ENCODE measurements around the gene MMP21. TPM values are rescaled to one million over a fixed set of nuclear protein-coding genes. Genes with fewer than 3 reads are reported as not detected.
A peak's percentile ranks its signal among the peaks of the same experiment; 100 is the strongest.

MMP21 gene
- total and polyA plus RNA-seq, 10 donors: 0.09 to 0.68 (median 0.30) TPM; not detected in 2

- no peak overlapping the region for H3K4me3 ChIP-seq
- no peak for DNase-seq
- intact Hi-C loops (cut with DNase I; ENCODE audit: low total_unique reads): loop anchor here (10.0 kb wide), 1 partner anchor 98 kb away; the partner anchor contains the start of genes BCCIP and UROS
- WGBS, 5 donors: 93 to 99% (median 97%) methylated on average over 7 of the region's 7 CpGs
- TF ChIP-seq POLR2A (IDR thresholded peaks at IDR 0.05): no peak
- no peak for TF ChIP-seq CTCF (IDR thresholded peaks at IDR 0.05 in 8 of 11, conservative IDR thresholded peaks at IDR 0.05 in 3 of 11)
- no peaks in the 10 kb centered on the region for H3K9me3 ChIP-seq
- no peaks in the 10 kb centered on the region for H3K27me3 ChIP-seq (replicated peaks in 1 of 7)
- no peak overlapping the region for H3K27ac ChIP-seq
- H3K4me1 ChIP-seq: peaks cover 0 to 6% (median 2%) of the 10 kb centered on the region in 6 donors
- H3K36me3 ChIP-seq: peaks cover 0 to 100% (median 95%) of the 10 kb centered on the region in 6 donors
Measured at GRCh38 chr10:125726914-125727313, 48.7 kb downstream of the MMP21 start.

- Histone ChIP-seq H3K27me3 (replicated peaks in 1 of 7) (no peaks in the 10 kb centered on the region), H3K4me1 (peaks cover 14 to 38% (median 28%) of the 10 kb centered on the region in 6 donors), H3K36me3 (peaks cover 0 to 69% (median 60%) of the 10 kb centered on the region in 6 donors), H3K9me3 (peaks cover 0 to 5% (median 0%) of the 10 kb centered on the region in 8 donors), H3K27ac (no peak overlapping the region), H3K4me3 (no peak overlapping the region)
- no peak for DNase-seq
- intact Hi-C loops (cut with DNase I; ENCODE audit: low total_unique reads): loop anchor here (10.0 kb wide), 1 partner anchor 102 kb away; the partner anchor contains the start of genes BCCIP and UROS
- 96 to 100% (median 97%) methylated on average over 1 of the region's 1 CpG for WGBS, 5 donors
- TF ChIP-seq CTCF (IDR thresholded peaks at IDR 0.05 in 8 of 11, conservative IDR thresholded peaks at IDR 0.05 in 3 of 11) (no peak), POLR2AphosphoS5 (IDR thresholded peaks at IDR 0.05) (no peak), POLR2A (IDR thresholded peaks at IDR 0.05) (no peak)
Measured at GRCh38 chr10:125722811-125723210, 52.8 kb downstream of the MMP21 start.

- H3K9me3 ChIP-seq: peaks cover 0 to 11% (median 2%) of the 10 kb centered on the region in 8 donors
- H3K4me1 ChIP-seq: peaks cover 14 to 38% (median 28%) of the 10 kb centered on the region in 6 donors
- DNase-seq: no peak
- no peaks in the 10 kb centered on the region for H3K27me3 ChIP-seq (replicated peaks in 1 of 7)
- WGBS, 5 donors: 69 to 87% (median 82%) methylated on average over 6 of the region's 6 CpGs
- H3K27ac ChIP-seq: no peak overlapping the region
- intact Hi-C loops (cut with DNase I; ENCODE audit: low total_unique reads): loop anchor here (10.0 kb wide), 1 partner anchor 104 kb away; the partner anchor contains the start of genes BCCIP and UROS
- TF ChIP-seq CTCF (IDR thresholded peaks at IDR 0.05 in 8 of 11, conservative IDR thresholded peaks at IDR 0.05 in 3 of 11): no peak
- TF ChIP-seq POLR2AphosphoS5 (IDR thresholded peaks at IDR 0.05): no peak
- TF ChIP-seq POLR2A (IDR thresholded peaks at IDR 0.05): no peak
- peaks cover 0 to 51% (median 42%) of the 10 kb centered on the region in 6 donors for H3K36me3 ChIP-seq
- H3K4me3 ChIP-seq: peak overlapping the region in 5 of 8 donors; percentile 64 to 98 (median 90)
Measured at GRCh38 chr10:125721035-125721434, 54.6 kb downstream of the MMP21 start.

GRCh38 chr10:125720002-125720382 lies 55.6 kb downstream of the MMP21 start:
- Histone ChIP-seq H3K4me3 (peak overlapping the region; percentile 40 to 98 (median 85)), H3K27me3 (replicated peaks in 1 of 7) (no peaks in the 10 kb centered on the region), H3K9me3 (peaks cover 0 to 19% (median 10%) of the 10 kb centered on the region in 8 donors), H3K27ac (peak overlapping the region; percentile 64 to 95 (median 91)), H3K36me3 (peaks cover 0 to 41% (median 32%) of the 10 kb centered on the region in 6 donors), H3K4me1 (peaks cover 14 to 38% (median 28%) of the 10 kb centered on the region in 6 donors)
- no peak for TF ChIP-seq POLR2A (IDR thresholded peaks at IDR 0.05)
- TF ChIP-seq CTCF (IDR thresholded peaks at IDR 0.05 in 8 of 11, conservative IDR thresholded peaks at IDR 0.05 in 3 of 11): no peak
- TF ChIP-seq POLR2AphosphoS5 (IDR thresholded peaks at IDR 0.05): no peak
- intact Hi-C loops (cut with DNase I; ENCODE audit: low total_unique reads): loop anchor here (10.0 kb wide), 1 partner anchor 105 kb away; the partner anchor contains the start of genes BCCIP and UROS
- DNase-seq: no peak
- 0 to 4% (median 1%) methylated on average over 15 of the region's 15 CpGs for WGBS, 5 donors
